Muscle of leg (tissue), 11 donors: Measurements from ENCODE around the gene SBF2. TPM values are rescaled to one million over a fixed set of nuclear protein-coding genes. Genes with fewer than 3 reads are reported as not detected.
"Not testable (repeated sequence)": the region's sequence is repeated elsewhere in the genome, so short reads cannot be mapped to it uniquely, and the experiment has no call there.

Source experiments
- DNase-seq: peaks from one replicate; pipeline ENCODE4 v3.0.0; 2013
- H3K27ac ChIP-seq: one replicate; pipeline ENCODE4 v1.5.1; 2013; ENCODE audit warnings: mild to moderate bottlenecking, low read length, control low read depth
- H3K27me3 ChIP-seq: one replicate; pipeline ENCODE4 v1.6.1; 2013; ENCODE audit warnings: low read length; ENCODE audit not compliant: control insufficient read depth, insufficient read depth
- H3K36me3 ChIP-seq: one replicate; pipeline ENCODE4 v1.6.1; 2013; ENCODE audit warnings: low read length; ENCODE audit not compliant: control insufficient read depth, insufficient read depth
- H3K4me1 ChIP-seq: one replicate; pipeline ENCODE4 v1.6.1; 2013; ENCODE audit warnings: low read length; ENCODE audit not compliant: control insufficient read depth, insufficient read depth
- H3K4me3 ChIP-seq: one replicate; pipeline ENCODE4 v1.5.1; 2013; ENCODE audit warnings: low read length, control low read depth
- H3K9me3 ChIP-seq: replicated peaks from 2 replicates; pipeline ENCODE4 v1.6.1; 2013; ENCODE audit warnings: low read depth, low read length; ENCODE audit not compliant: control insufficient read depth
- WGBS: methylation state at CpG from one replicate; pipeline ENCODE4 v1.1.5; 2013; ENCODE audit warnings: missing lambda C conversion rate; ENCODE audit not compliant: insufficient coverage; 5-methylcytosine and 5-hydroxymethylcytosine counted together
- polyA plus RNA-seq, 8 donors: library from polyadenylated mRNA; unstranded; fragments of 120-200 nt; gene quantifications; one replicate each; pipeline versions ENCODE4 v1.2.1 to v1.2.3, GENCODE V29; 2013; ENCODE audit warnings: inconsistent platforms in 1 of 8, low replicate concordance in 1 of 8; ENCODE audit not compliant: insufficient read length in 8 of 8, insufficient read depth in 1 of 8
- total RNA-seq: library from RNA; stranded (reverse); fragments of 120-200 nt; gene quantifications from one replicate; pipeline ENCODE4 v1.2.4, GENCODE V29; 2013

SBF2 gene
- total and polyA plus RNA-seq, 9 donors, result 18.3 to 29.5 (median 21.5) TPM

GRCh38 chr11:10232756-10233155 lies 61.3 kb downstream of the SBF2 start:
- no peaks in the 10 kb centered on the region for H3K4me1 ChIP-seq
- DNase-seq, result no peak
- no peaks in the 10 kb centered on the region for H3K27me3 ChIP-seq
- H3K4me3 ChIP-seq, result no peak overlapping the region
- H3K9me3 ChIP-seq, result peaks cover 7% of the 10 kb centered on the region
- WGBS, result no CpG with 5 or more reads among the region's 1 CpG
- no peak overlapping the region for H3K27ac ChIP-seq
- H3K36me3 ChIP-seq, result no peaks in the 10 kb centered on the region

DNA sequence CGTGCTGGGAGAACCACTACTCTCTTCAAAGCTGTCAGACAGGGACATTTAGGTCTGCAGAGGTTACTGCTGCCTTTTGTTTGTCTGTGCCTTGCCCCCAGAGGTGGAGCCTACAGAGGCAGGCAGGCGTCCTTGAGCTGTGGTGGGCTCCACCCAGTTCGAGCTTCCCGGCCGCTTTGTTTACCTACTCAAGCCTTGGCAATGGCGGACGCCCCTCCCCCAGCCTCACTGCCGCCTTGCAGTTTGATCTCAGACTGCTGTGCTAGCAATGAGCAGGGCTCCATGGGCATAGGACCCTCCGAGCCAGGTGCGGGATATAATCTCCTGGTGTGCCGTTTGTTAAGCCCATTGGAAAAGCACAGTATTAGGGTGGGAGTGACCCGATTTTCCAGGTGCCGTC lies 62.2 kb downstream of the SBF2 start:
- WGBS, result no CpG with 5 or more reads among the region's 13 CpGs
- not testable (repeated sequence) for H3K27ac ChIP-seq, H3K36me3 ChIP-seq, DNase-seq, H3K4me3 ChIP-seq, H3K27me3 ChIP-seq, H3K4me1 ChIP-seq, H3K9me3 ChIP-seq

- Histone ChIP-seq H3K27me3 (no peaks in the 10 kb centered on the region), H3K4me3 (no peak overlapping the region), H3K36me3 (no peaks in the 10 kb centered on the region), H3K9me3 (no peaks in the 10 kb centered on the region), H3K27ac (no peak overlapping the region), H3K4me1 (no peaks in the 10 kb centered on the region)
- peak; percentile 54 for DNase-seq
- no CpG with 5 or more reads among the region's 2 CpGs for WGBS
Measured at GRCh38 chr11:10225553-10225952, 68.5 kb downstream of the SBF2 start.

DNA sequence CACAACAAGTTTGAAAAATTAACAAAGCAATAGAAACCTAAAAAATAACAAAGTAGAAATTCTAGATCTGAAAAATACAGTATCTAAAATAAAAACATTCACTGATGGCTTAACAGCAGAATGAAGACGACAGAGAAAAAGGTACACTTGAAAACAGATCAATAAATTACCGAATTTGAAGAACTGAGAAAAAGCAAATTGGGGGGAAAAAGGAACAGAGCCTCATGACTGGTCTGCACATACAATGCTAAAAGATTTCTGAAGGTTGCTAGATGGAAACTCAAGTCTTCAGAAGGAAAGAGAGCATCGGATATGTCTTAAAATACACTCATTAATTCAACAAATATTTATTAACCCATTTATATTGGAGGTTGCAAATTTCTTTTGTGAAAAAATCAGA lies 71.6 kb downstream of the SBF2 start:
- Histone ChIP-seq H3K9me3 (peaks cover 9% of the 10 kb centered on the region), H3K4me1 (no peaks in the 10 kb centered on the region), H3K27ac (no peak overlapping the region), H3K4me3 (no peak overlapping the region), H3K36me3 (peaks cover 3% of the 10 kb centered on the region), H3K27me3 (no peaks in the 10 kb centered on the region)
- no peak for DNase-seq
- WGBS, result 80% methylated on average over 1 of the region's 3 CpGs

GRCh38 chr11:10221342-10221741 lies 72.7 kb downstream of the SBF2 start:
- Histone ChIP-seq H3K4me1 (no peaks in the 10 kb centered on the region), H3K27ac (no peak overlapping the region), H3K36me3 (peaks cover 3% of the 10 kb centered on the region), H3K9me3 (peaks cover 9% of the 10 kb centered on the region), H3K27me3 (no peaks in the 10 kb centered on the region), H3K4me3 (no peak overlapping the region)
- no peak for DNase-seq
- no CpG with 5 or more reads among the region's 2 CpGs for WGBS

DNA sequence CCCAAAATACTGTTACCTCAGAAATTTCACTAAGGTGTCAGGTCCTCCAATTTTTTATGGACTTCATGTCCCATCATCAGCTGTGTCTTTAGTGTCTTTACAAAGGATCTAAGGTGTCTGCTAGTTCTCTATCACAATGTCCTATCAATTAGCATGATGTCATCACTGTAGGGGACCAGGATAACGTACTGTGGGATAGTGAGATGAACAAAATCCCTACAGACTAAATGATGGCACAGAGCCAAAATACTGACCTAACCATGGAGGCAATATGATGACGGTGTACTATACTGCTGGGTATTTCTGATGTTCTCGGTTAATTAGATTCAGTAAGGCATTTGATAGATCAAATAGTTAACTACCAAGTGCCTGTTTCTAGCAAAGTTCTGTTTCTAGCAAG lies 82.5 kb downstream of the SBF2 start:
- Histone ChIP-seq H3K4me3 (no peak overlapping the region), H3K27ac (no peak overlapping the region), H3K9me3 (no peaks in the 10 kb centered on the region), H3K4me1 (no peaks in the 10 kb centered on the region), H3K27me3 (no peaks in the 10 kb centered on the region), H3K36me3 (no peaks in the 10 kb centered on the region)
- no peak for DNase-seq
- WGBS, result 80% methylated on average over 1 of the region's 3 CpGs

- Histone ChIP-seq H3K4me1 (no peaks in the 10 kb centered on the region), H3K4me3 (no peak overlapping the region), H3K9me3 (no peaks in the 10 kb centered on the region), H3K27me3 (no peaks in the 10 kb centered on the region), H3K36me3 (no peaks in the 10 kb centered on the region), H3K27ac (no peak overlapping the region)
- no CpG with 5 or more reads among the region's 4 CpGs for WGBS
- DNase-seq, result no peak
Measured at GRCh38 chr11:10209326-10209725, 84.7 kb downstream of the SBF2 start.

DNA sequence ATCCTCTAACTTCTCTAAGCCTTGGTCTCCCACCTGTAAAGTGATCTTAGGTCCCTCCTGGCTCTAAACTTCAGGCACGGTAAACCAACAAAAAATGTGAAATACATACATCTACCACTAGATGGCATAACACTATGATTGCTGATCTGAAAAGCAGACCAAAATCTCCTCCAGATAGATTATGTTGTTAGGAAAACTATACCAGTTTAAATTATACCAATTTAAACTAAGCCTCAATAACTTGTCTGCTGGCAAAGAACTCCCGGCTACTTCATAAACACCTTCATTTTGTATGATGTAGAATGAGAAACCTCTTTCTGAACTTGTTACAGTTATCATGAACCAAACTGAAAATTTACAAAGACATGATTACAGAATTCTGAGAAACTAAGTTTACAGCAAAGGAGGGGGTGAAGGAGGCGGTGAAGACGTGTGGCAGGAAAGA lies 85.9 kb downstream of the SBF2 start:
- peaks cover 10% of the 10 kb centered on the region for H3K9me3 ChIP-seq
- H3K27me3 ChIP-seq, result no peaks in the 10 kb centered on the region
- peak; percentile 53 for DNase-seq
- H3K36me3 ChIP-seq, result no peaks in the 10 kb centered on the region
- no CpG with 5 or more reads among the region's 4 CpGs for WGBS
- H3K4me1 ChIP-seq, result no peaks in the 10 kb centered on the region
- no peak overlapping the region for H3K27ac ChIP-seq
- H3K4me3 ChIP-seq, result no peak overlapping the region

GRCh38 chr11:10205928-10206327 lies 88.1 kb downstream of the SBF2 start:
- WGBS, result no CpG with 5 or more reads among the region's 1 CpG
- no peaks in the 10 kb centered on the region for H3K27me3 ChIP-seq
- no peak for DNase-seq

GRCh38 chr11:10204021-10204420 lies 90.0 kb downstream of the SBF2 start:
- Histone ChIP-seq H3K4me3 (no peak overlapping the region), H3K9me3 (peaks cover 13% of the 10 kb centered on the region), H3K4me1 (no peaks in the 10 kb centered on the region), H3K36me3 (no peaks in the 10 kb centered on the region), H3K27ac (no peak overlapping the region), H3K27me3 (no peaks in the 10 kb centered on the region)
- DNase-seq, result no peak
- WGBS, result no CpG with 5 or more reads among the region's 4 CpGs

More at GRCh38 chr11:10205928-10206327, 88.1 kb downstream of the SBF2 start:
- H3K36me3 ChIP-seq, result no peaks in the 10 kb centered on the region
- peaks cover 13% of the 10 kb centered on the region for H3K9me3 ChIP-seq
- H3K27ac ChIP-seq, result no peak overlapping the region
- no peak overlapping the region for H3K4me3 ChIP-seq
- H3K4me1 ChIP-seq, result no peaks in the 10 kb centered on the region

DNA sequence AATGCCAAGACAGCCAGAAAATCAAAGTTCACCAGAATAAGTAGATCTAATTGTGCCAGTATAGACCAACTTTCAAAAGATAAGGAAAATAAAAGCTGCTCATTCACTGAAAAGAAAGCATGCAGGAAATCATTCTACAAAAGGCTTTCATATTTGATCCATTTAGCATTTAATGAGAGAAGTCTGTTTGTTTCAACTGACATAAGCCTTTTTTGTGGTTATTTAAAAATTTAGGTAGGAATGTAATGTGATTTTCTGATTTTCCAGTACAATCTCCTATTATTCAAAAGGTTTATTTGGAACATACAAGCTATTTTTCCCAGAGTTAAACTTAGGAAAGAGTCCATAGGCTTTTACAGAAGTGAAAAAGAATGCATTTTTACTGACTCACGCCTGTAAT lies 92.7 kb downstream of the SBF2 start:
- no peak for DNase-seq
- no peaks in the 10 kb centered on the region for H3K4me1 ChIP-seq
- no peak overlapping the region for H3K4me3 ChIP-seq
- H3K9me3 ChIP-seq, result peaks cover 13% of the 10 kb centered on the region
- H3K27ac ChIP-seq, result no peak overlapping the region
- no CpG with 5 or more reads among the region's 1 CpG for WGBS
- no peaks in the 10 kb centered on the region for H3K36me3 ChIP-seq
- H3K27me3 ChIP-seq, result no peaks in the 10 kb centered on the region
